Memory B cell (primary cell): ENCODE results near the gene RFC2.

ENCODE experiments used
- ATAC-seq: fragments of 150-1000 bp; cut with Tn5 transposase; 2 replicates; pipeline ENCODE4 v1.10.0; 2021; ENCODE audit warnings: low read depth, mild to moderate bottlenecking, moderate library complexity
- DNase-seq, 2 donors: peaks; one replicate each; pipeline ENCODE4 v3.0.0; 2022; ENCODE audit warnings: low spot score in 2 of 2
- H3K27ac Mint-ChIP-seq: one replicate; pipeline ENCODE4 v1.8.0; 2022; ENCODE audit warnings: mild to moderate bottlenecking, moderate library complexity, mixed read lengths
- H3K27me3 Mint-ChIP-seq: one replicate; pipeline ENCODE4 v1.8.0; 2022; ENCODE audit warnings: mixed read lengths
- H3K36me3 Mint-ChIP-seq: one replicate; pipeline ENCODE4 v1.8.0; 2022; ENCODE audit warnings: mild to moderate bottlenecking, mixed read lengths
- H3K4me1 Mint-ChIP-seq: one replicate; pipeline ENCODE4 v1.8.0; 2022; ENCODE audit warnings: mixed read lengths
- H3K4me3 Mint-ChIP-seq: one replicate; pipeline ENCODE4 v1.8.0; 2022; ENCODE audit warnings: mild to moderate bottlenecking, moderate library complexity, mixed read lengths
- H3K9me3 Mint-ChIP-seq: one replicate; pipeline ENCODE4 v1.8.0; 2022; ENCODE audit warnings: mixed read lengths

The RFC2 gene

DNA sequence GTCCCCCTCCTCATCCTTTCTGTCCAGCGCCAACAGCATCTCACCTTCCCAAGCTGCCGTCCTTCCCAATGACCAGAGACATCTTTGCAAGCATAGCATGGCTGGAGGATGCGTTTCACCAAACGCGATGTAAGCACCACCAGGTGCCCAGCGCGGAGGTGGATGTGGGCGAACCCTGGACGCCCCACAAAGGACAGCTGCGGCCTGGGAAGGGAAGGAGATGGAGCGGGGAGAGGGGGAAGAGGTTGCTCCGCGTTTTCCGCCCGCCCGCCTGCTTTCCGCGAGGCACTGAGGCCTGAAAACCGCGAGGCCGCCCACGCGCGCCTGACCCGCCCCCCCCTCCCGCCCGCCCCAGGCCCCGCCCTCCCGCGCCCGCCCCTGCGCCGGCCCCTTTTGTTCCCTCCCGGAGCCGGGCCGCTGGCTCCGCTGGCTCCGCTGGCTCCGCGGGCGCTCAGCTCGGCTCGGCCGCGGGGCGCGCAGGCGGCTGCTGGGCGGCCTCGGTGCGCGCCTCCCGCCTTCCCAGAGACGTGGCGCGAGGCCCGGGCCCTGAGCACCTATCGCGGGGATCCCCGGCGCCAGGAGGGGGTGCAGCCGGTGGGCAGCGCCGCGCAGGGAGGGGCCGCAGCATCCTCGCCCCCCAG lies 34.9 kb upstream of the RFC2 start, which contains the start of gene CLIP2:
TSS of gene CLIP2 (plus strand) at position 390 of the 641 bp plus-strand sequence. CDS start 28,140 bp downstream, outside the sequence.
- Mint-ChIP-seq H3K4me3 (peak within 1 kb of the TSS; percentile 92), H3K27me3 (no peaks in the 10 kb centered on the region), H3K4me1 (peaks cover 33% of the 10 kb centered on the region), H3K36me3 (no peaks in the 10 kb centered on the region), H3K27ac (peak within 1 kb of the TSS; percentile 86), H3K9me3 (no peaks in the 10 kb centered on the region)
- ATAC-seq (peak; percentile 51), DNase-seq (peak; percentile 61 to 64)

DNA sequence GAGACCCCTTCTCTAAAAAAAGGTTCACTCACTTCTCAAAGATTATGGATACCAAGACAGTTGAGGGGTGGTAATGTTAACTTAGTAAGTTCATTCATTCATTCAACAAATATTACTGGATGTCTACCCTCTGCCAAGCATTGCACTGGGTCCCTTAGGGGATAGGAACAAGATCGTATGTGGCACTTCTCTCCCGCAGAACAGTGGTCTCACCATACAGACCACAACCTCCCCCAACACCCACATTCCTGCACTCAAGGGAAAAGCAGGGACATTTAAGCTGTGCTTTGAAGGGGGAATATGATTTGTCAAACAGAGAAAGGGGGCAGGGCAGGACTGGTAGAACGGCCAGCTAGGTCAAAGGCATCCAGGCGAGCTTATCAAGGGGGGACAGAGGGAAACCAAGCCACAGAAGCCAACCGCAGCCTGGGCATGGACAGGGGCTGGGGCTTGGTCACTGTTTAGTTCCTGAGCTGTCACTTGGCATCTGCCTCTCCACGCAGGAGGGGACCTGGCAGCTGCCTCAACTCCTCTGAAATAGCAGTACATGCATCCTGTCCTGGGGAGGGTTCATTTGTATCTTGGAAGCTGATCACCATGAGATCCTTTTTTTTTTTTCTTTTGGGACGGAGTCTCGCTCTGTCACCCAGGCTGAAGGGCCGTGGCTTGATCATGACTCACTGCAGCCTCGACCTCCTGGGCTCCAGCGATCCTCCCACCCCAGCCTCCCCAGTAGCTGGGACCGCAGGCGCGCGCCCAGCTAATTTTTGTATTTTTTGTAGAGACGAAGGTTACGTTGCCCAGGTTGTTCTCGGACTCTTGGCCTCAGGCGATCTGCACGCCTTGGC lies 34.1 kb upstream of the RFC2 start:
- H3K36me3 Mint-ChIP-seq, result no peaks in the 10 kb centered on the region
- DNase-seq (no peak), ATAC-seq (no peak)
- H3K4me1 Mint-ChIP-seq, result peaks cover 37% of the 10 kb centered on the region
- H3K27me3 Mint-ChIP-seq, result no peaks in the 10 kb centered on the region
- H3K27ac Mint-ChIP-seq, result peak overlapping the region; percentile 86
- H3K4me3 Mint-ChIP-seq, result peak overlapping the region; percentile 92
- H3K9me3 Mint-ChIP-seq, result no peaks in the 10 kb centered on the region

DNA sequence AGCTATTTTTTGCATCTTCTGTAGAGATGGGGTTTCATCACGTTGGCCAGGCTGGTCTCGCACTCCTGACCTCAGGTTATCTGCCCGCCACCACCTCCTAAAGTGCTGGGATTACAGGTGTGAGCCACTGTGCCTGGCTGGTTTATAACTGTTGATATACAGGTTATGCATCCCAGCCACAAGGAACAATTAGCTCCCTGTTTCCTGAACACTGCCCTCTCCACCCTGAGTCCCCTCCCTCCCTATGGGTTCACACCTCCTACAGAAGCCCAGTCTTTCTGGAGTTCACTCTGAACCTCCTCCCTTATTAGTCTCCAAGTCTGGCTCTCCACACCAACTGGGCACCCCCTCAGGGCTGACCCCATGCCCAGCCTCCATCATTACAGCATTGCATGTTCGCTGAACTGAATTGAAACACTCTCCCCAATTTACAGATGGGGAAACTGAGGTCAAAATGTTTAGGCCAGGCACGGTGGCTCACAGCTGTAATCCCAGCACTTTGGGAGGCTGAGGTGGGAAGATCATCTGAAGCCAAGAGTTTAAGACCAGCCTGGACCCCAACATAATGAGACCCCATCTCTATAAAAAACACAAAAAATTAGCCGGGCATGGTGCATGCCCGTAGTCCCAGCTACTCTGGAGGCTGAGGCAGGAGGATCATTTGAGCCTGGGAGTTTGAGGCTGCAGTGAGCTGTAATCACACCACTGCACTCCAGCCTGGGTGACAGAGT lies 33.3 kb upstream of the RFC2 start:
- no peak for ATAC-seq
- H3K36me3 Mint-ChIP-seq, result no peaks in the 10 kb centered on the region

DNA sequence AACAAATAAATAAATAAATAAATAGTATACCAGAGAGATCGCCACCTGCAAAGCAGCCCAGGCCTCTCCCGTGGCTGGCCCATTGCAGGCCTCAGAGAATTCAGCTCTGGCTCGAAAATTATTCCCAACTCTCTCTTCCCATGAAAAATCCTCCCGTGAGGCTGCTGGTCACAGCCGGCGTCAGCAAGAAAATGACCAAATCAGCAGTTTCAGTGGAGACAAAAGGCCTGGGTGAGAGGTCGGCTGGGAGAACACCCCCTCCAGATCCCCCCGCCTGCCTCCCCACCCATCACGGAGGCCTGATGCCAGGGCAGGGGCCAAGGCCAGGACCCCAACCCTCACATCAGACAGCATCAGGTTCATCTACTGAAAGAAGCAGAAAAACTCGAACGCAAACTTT lies 31.9 kb upstream of the RFC2 start:
- no peak for DNase-seq
- H3K9me3 Mint-ChIP-seq, result no peaks in the 10 kb centered on the region
- no peak for ATAC-seq
- H3K36me3 Mint-ChIP-seq, result no peaks in the 10 kb centered on the region
- H3K4me3 Mint-ChIP-seq, result no peak overlapping the region
- H3K27ac Mint-ChIP-seq, result peak overlapping the region; percentile 62
- no peaks in the 10 kb centered on the region for H3K27me3 Mint-ChIP-seq
- H3K4me1 Mint-ChIP-seq, result peaks cover 28% of the 10 kb centered on the region

More for the DNA sequence above, 33.3 kb upstream of the RFC2 start:
- Mint-ChIP-seq H3K27ac (peak overlapping the region; percentile 86), H3K27me3 (no peaks in the 10 kb centered on the region), H3K4me3 (no peak overlapping the region), H3K4me1 (peaks cover 34% of the 10 kb centered on the region), H3K9me3 (no peaks in the 10 kb centered on the region)
- no peak for DNase-seq

DNA sequence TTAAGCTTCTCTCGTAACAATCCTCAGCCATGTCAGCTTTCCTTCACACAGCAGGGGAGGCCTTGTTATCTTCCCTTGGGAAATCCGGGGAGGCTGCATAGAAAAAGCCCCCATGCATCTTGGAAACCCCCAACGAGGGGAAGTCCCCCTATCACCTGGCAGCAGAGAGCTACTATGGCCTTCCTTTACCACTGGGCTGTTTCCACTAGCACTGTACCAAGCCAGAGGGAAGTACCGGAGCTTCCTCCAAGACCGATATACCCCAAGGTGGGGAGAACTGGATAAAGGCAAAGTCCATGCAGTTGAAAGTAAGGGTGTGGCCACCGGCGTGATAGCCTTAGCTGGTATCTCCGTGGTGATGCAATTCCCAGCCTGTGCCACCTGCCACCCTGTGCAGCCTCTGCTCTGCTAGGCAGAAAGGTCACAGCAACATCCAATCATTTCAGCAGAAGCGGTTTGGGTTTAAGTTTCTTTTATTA lies 30.6 kb upstream of the RFC2 start:
- DNase-seq, result peak; percentile 46 to 68
- Mint-ChIP-seq H3K4me1 (peaks cover 29% of the 10 kb centered on the region), H3K4me3 (no peak overlapping the region), H3K27me3 (no peaks in the 10 kb centered on the region), H3K36me3 (no peaks in the 10 kb centered on the region), H3K9me3 (no peaks in the 10 kb centered on the region), H3K27ac (peak overlapping the region; percentile 84)
- peak; percentile 80 for ATAC-seq

DNA sequence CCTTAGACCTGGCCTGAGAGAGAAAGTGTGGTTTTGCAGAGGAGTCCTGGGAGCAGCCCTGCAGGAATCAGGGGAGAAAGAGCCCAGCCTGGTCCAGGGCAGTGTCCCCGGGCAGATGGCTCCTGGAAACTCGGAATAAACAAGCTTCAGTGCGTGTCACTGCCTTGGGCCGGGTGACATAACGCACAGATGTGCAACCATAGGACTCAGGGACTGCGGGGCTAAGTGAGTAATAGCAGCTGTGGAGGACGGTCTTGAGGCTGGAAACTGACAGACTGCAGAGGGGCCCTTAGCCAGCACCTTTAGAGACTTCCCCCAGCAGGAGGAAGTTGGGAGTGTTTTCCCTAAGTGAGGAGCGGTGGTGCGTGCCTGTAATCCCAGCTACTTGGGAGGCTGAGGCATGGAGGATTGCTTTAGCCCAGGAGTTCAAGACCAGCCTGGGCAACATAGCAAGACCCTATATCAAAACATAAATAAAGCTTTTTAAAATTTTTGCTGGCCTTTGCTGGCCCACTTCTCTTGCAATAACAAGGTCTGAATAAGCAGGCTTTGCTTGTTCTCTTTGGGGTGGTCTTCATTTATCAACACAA lies 29.8 kb upstream of the RFC2 start:
- peak overlapping the region; percentile 84 for H3K27ac Mint-ChIP-seq
- peaks cover 35% of the 10 kb centered on the region for H3K4me1 Mint-ChIP-seq
- ATAC-seq (no peak), DNase-seq (no peak)
- no peaks in the 10 kb centered on the region for H3K9me3 Mint-ChIP-seq
- H3K36me3 Mint-ChIP-seq, result no peaks in the 10 kb centered on the region
- no peak overlapping the region for H3K4me3 Mint-ChIP-seq
- H3K27me3 Mint-ChIP-seq, result no peaks in the 10 kb centered on the region

DNA sequence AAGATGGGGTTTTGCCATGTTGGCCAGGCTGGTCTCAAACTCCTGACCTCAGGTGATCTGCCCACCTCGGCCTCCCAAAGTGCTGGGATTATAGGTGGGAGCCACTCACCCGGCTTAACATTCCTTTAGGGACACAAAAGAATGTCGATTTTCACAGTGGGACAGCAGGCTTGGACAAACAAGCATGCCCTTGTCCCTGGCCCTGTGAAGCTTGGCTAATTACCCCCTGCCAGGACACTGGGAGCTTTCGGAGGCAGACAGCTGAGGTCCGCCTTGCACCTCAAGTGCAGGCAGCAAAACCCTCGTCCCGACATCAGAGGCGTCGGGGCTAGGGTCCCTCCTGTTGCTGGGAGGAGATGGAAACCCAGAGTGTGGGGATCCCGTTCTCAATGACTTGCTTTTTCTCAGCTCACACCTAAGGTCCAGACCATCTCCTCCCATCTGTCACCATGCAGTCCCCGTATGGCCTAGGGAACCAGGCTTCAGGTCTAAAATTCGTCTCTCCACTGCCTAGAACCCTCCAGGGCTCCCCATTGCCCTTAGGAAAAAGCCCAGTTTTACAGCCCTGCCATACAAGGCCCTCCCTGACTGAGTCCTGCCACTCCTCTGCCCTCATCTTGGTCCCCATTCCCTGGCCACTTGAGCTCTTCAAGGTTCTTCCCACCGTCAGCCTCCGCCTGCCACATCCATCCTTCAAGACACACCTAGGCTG lies 28.7 kb upstream of the RFC2 start:
- no peak for ATAC-seq
- no peak for DNase-seq
- H3K4me3 Mint-ChIP-seq, result no peak overlapping the region
- peak overlapping the region; percentile 84 for H3K27ac Mint-ChIP-seq
- no peaks in the 10 kb centered on the region for H3K36me3 Mint-ChIP-seq
- H3K27me3 Mint-ChIP-seq, result no peaks in the 10 kb centered on the region
- peaks cover 33% of the 10 kb centered on the region for H3K4me1 Mint-ChIP-seq
- no peaks in the 10 kb centered on the region for H3K9me3 Mint-ChIP-seq

DNA sequence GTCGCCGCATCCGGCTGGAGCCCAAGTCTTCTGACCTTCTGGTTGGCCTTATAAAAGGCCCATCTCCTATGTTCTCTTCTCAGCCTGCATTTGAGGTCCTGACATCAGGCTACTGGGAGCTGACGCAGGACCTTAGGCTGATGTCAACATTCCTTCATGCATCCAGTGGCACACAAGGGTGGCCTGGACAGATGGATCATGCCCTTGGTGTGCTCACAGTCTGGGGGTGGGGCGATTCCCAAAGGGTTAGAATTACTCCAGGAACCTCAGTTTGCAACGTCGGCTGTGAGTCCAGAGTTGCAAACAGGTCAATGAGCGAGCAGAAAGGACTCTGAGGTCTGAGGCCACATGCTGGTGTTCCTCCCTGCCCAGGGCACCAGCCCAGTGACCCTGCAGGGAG lies 26.8 kb upstream of the RFC2 start:
- H3K36me3 Mint-ChIP-seq, result no peaks in the 10 kb centered on the region
- no peak for ATAC-seq
- no peak for DNase-seq
- H3K27me3 Mint-ChIP-seq, result no peaks in the 10 kb centered on the region
- H3K4me1 Mint-ChIP-seq, result peaks cover 36% of the 10 kb centered on the region
- H3K9me3 Mint-ChIP-seq, result no peaks in the 10 kb centered on the region
- H3K27ac Mint-ChIP-seq, result peak overlapping the region; percentile 69
- no peak overlapping the region for H3K4me3 Mint-ChIP-seq

DNA sequence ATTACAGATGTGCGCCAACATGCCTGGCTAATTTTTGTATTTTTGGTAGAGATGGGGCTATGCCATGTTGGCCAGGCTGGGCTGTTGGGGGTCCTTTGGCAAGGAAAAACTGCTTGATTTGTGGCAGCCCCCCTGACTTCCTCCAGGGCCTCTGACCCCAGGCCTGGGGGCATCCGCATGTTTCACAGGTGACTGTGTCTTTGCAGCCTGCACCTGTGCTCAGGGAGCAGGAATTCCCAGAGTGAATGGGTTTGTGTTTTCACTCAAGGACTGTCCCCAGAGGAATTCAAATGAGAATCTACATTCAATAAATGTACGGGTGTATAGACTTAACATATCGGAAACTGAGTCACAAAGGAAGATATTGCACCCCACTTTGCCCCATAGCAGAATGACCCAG lies 23.4 kb upstream of the RFC2 start:
- H3K27ac Mint-ChIP-seq, result no peak overlapping the region
- DNase-seq, result no peak

DNA sequence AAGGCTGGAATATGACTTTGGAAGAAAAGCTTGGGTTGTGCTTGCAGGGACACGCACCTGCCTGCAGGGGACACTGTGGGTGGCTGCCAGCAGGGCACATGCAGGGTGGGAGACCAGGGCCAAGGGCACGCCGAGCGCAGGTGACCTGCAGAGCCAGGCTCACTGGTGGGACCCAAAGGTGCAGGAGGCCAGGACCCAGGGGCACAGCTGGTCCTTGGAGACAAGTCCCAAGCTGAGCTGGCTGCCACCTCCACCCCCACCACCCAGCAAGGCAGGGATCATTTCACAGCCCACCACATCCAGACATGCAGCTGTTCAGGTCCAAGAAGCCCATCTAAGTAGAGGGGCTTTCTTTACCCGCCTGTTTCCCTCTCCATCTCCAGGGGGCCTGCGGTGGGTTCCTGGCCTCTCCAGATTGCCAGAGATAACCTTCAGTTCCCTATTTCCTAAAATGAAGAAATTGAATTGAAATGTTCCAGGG lies 21.2 kb upstream of the RFC2 start:
- H3K27ac Mint-ChIP-seq, result peak overlapping the region; percentile 82
- no peaks in the 10 kb centered on the region for H3K36me3 Mint-ChIP-seq
- DNase-seq (no peak), ATAC-seq (no peak)
- peaks cover 33% of the 10 kb centered on the region for H3K4me1 Mint-ChIP-seq
- H3K27me3 Mint-ChIP-seq, result no peaks in the 10 kb centered on the region
- H3K9me3 Mint-ChIP-seq, result no peaks in the 10 kb centered on the region
- no peak overlapping the region for H3K4me3 Mint-ChIP-seq

More for the DNA sequence above, 23.4 kb upstream of the RFC2 start:
- Mint-ChIP-seq H3K27me3 (no peaks in the 10 kb centered on the region), H3K36me3 (no peaks in the 10 kb centered on the region), H3K4me1 (peaks cover 25% of the 10 kb centered on the region), H3K9me3 (no peaks in the 10 kb centered on the region), H3K4me3 (no peak overlapping the region)
- no peak for ATAC-seq

DNA sequence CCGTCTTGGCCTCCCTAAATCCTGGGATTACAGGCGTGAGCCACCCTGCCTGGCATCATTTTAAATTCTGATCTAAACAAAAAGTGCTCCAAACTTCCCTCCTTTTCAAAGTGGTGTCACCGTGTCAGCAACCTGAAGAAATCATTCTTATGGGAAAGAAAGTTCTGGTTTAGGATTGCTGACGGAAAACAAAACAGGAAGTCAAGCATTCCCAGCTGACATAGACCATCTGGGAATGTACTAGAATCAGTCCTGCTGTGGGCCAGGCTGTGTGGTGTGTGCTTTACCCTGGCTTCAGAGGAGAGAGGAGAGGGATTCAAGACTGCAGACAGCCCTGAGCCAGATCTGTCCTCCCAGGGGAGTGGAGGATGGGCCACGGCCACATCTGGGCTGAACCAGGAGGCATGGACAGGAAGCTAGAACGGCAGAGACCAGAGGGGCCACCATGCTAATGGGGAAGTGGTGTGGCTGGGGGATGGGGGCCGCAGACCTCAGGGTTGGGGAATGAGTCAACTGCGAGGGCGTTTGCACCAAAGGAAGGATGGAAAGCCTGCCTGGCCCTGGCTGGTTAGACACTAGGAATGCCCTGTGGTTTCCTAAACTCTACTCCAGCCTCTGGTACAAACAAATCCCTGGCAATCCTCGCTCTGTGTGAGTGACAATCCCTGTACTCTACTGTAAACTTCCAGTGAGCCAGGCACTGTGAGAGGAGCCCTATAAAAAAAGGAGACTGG lies 18.3 kb upstream of the RFC2 start:
- Mint-ChIP-seq H3K4me1 (peaks cover 20% of the 10 kb centered on the region), H3K36me3 (no peaks in the 10 kb centered on the region), H3K4me3 (peak overlapping the region; percentile 85), H3K9me3 (no peaks in the 10 kb centered on the region), H3K27me3 (no peaks in the 10 kb centered on the region), H3K27ac (peak overlapping the region; percentile 90)
- DNase-seq, result peak in 1 of 2 donors; percentile 28
- ATAC-seq, result peak; percentile 57

DNA sequence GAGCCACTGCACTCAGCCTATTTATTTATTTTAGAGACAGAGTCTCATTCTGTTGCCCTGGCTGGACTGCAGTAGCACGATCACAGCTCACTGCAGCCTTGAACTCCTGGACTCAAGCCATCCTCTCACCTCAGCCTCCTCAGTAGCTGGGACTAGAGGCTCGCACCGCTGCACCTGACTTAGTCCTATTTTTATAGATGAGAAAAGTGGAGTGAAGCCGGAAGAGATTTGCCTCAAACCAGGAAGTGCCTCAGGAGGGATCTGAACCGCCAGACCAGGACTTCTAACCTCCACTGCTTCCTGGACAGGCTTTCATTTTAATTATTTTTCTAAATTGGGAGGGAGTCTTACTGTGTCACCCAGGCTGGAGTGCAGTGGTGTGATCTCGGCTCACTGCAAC lies 17.5 kb upstream of the RFC2 start:
- ATAC-seq (no peak), DNase-seq (no peak)
- Mint-ChIP-seq H3K36me3 (no peaks in the 10 kb centered on the region), H3K4me3 (peak overlapping the region; percentile 85), H3K27me3 (no peaks in the 10 kb centered on the region), H3K27ac (peak overlapping the region; percentile 67), H3K9me3 (no peaks in the 10 kb centered on the region), H3K4me1 (peaks cover 20% of the 10 kb centered on the region)
